Activated naive CD8-positive, alpha-beta T cell treated with anti-CD3 and anti-CD28 coated beads for 36 hours (primary cell): ENCODE measurements around the gene SNX21. TPM values are rescaled to one million over a fixed set of nuclear protein-coding genes. Genes with fewer than 3 reads are reported as not detected.

ENCODE experiments used
- DNase-seq: peaks from one replicate; pipeline ENCODE4 v3.0.0; 2021
- H3K27ac Mint-ChIP-seq: one replicate; pipeline ENCODE4 v1.8.0; 2022; ENCODE audit warnings: mild to moderate bottlenecking, moderate library complexity, mixed read lengths
- H3K27me3 Mint-ChIP-seq: one replicate; pipeline ENCODE4 v1.8.0; 2022; ENCODE audit warnings: mild to moderate bottlenecking, mixed read lengths
- H3K36me3 Mint-ChIP-seq: one replicate; pipeline ENCODE4 v1.8.0; 2021; ENCODE audit warnings: mild to moderate bottlenecking, mixed read lengths
- H3K4me1 Mint-ChIP-seq: one replicate; pipeline ENCODE4 v1.8.0; 2021; ENCODE audit warnings: mixed read lengths
- H3K4me3 Mint-ChIP-seq: one replicate; pipeline ENCODE4 v1.8.0; 2022; ENCODE audit warnings: mild to moderate bottlenecking, moderate library complexity, mixed read lengths
- H3K9me3 Mint-ChIP-seq: one replicate; pipeline ENCODE4 v1.8.0; 2022; ENCODE audit warnings: mixed read lengths
- total RNA-seq, 2 experiments: library from RNA; stranded (reverse); gene quantifications; one replicate each; pipeline ENCODE4 v1.2.3, GENCODE V29; 2021

SNX21 gene
- total RNA-seq, 2 experiments from 2014 or later: 1.3 to 1.5 TPM

GRCh38 chr20:45874576-45874975, 41.0 kb downstream of the SNX21 start:
- Mint-ChIP-seq H3K4me1 (no peaks in the 10 kb centered on the region), H3K4me3 (no peak overlapping the region), H3K36me3 (no peaks in the 10 kb centered on the region), H3K27ac (no peak overlapping the region), H3K9me3 (no peaks in the 10 kb centered on the region), H3K27me3 (no peaks in the 10 kb centered on the region)
- DNase-seq: no peak

GRCh38 chr20:45878076-45878761, 44.6 kb downstream of the SNX21 start:
- H3K9me3 Mint-ChIP-seq: no peaks in the 10 kb centered on the region
- no peaks in the 10 kb centered on the region for H3K27me3 Mint-ChIP-seq
- peaks cover 13% of the 10 kb centered on the region for H3K36me3 Mint-ChIP-seq
- peaks cover 18% of the 10 kb centered on the region for H3K4me1 Mint-ChIP-seq
- no peak for DNase-seq
- H3K27ac Mint-ChIP-seq: no peak overlapping the region
- no peak overlapping the region for H3K4me3 Mint-ChIP-seq

GRCh38 chr20:45880988-45881788, 47.6 kb downstream of the SNX21 start, which contains the start of gene ZSWIM1:
ZSWIM1 (plus strand) TSS chr20:45881227; CDS start chr20:45882593, 1,366 bp downstream.
- peaks cover 40% of the 10 kb centered on the region for H3K4me1 Mint-ChIP-seq
- peak; percentile 97 for DNase-seq
- no peaks in the 10 kb centered on the region for H3K27me3 Mint-ChIP-seq
- no peaks in the 10 kb centered on the region for H3K9me3 Mint-ChIP-seq
- peak within 1 kb of the TSS; percentile 94 for H3K4me3 Mint-ChIP-seq
- peaks cover 21% of the 10 kb centered on the region for H3K36me3 Mint-ChIP-seq
- H3K27ac Mint-ChIP-seq: peak within 1 kb of the TSS; percentile 94

GRCh38 chr20:45882469-45883099, 49.0 kb downstream of the SNX21 start:
- Mint-ChIP-seq H3K4me1 (peaks cover 44% of the 10 kb centered on the region), H3K27ac (peak overlapping the region; percentile 60), H3K9me3 (no peaks in the 10 kb centered on the region), H3K4me3 (peak overlapping the region; percentile 54), H3K36me3 (peaks cover 21% of the 10 kb centered on the region), H3K27me3 (no peaks in the 10 kb centered on the region)
- no peak for DNase-seq

GRCh38 chr20:45883100-45883469, 49.5 kb downstream of the SNX21 start:
- Mint-ChIP-seq H3K36me3 (peaks cover 21% of the 10 kb centered on the region), H3K4me1 (peaks cover 44% of the 10 kb centered on the region), H3K9me3 (no peaks in the 10 kb centered on the region), H3K27me3 (no peaks in the 10 kb centered on the region), H3K4me3 (peak overlapping the region; percentile 8), H3K27ac (peak overlapping the region; percentile 60)
- no peak for DNase-seq

- H3K27ac Mint-ChIP-seq: no peak overlapping the region
- no peak overlapping the region for H3K4me3 Mint-ChIP-seq
- H3K36me3 Mint-ChIP-seq: peaks cover 17% of the 10 kb centered on the region
Observed at GRCh38 chr20:45886590-45887345, 53.2 kb downstream of the SNX21 start.

GRCh38 chr20:45887346-45887715, 53.7 kb downstream of the SNX21 start, which contains the start of gene SPATA25:
SPATA25 (minus strand) TSS chr20:45887622; CDS start chr20:45887590, 32 bp downstream.
- H3K9me3 Mint-ChIP-seq: no peaks in the 10 kb centered on the region
- H3K27ac Mint-ChIP-seq: no peak within 1 kb of the TSS
- H3K36me3 Mint-ChIP-seq: peaks cover 17% of the 10 kb centered on the region
- H3K4me3 Mint-ChIP-seq: no peak within 1 kb of the TSS
- no peaks in the 10 kb centered on the region for H3K27me3 Mint-ChIP-seq
- no peak for DNase-seq
- H3K4me1 Mint-ChIP-seq: peaks cover 55% of the 10 kb centered on the region

More at GRCh38 chr20:45886590-45887345, 53.2 kb downstream of the SNX21 start:
- Mint-ChIP-seq H3K27me3 (no peaks in the 10 kb centered on the region), H3K9me3 (no peaks in the 10 kb centered on the region), H3K4me1 (peaks cover 55% of the 10 kb centered on the region)
- no peak for DNase-seq

GRCh38 chr20:45888681-45889080, 55.1 kb downstream of the SNX21 start:
- H3K9me3 Mint-ChIP-seq: no peaks in the 10 kb centered on the region
- peaks cover 8% of the 10 kb centered on the region for H3K36me3 Mint-ChIP-seq
- H3K4me3 Mint-ChIP-seq: no peak overlapping the region

GRCh38 chr20:45890077-45890984, 56.7 kb downstream of the SNX21 start:
- Mint-ChIP-seq H3K9me3 (no peaks in the 10 kb centered on the region), H3K27ac (peak overlapping the region; percentile 90)

More at GRCh38 chr20:45888681-45889080, 55.1 kb downstream of the SNX21 start:
- no peak for DNase-seq
- Mint-ChIP-seq H3K4me1 (peaks cover 51% of the 10 kb centered on the region), H3K27me3 (no peaks in the 10 kb centered on the region), H3K27ac (no peak overlapping the region)

GRCh38 chr20:45890985-45891983, 57.7 kb downstream of the SNX21 start, which contains the start of the genes CTSA and NEURL2:
CTSA (plus strand) TSS chr20:45891335; CDS start chr20:45891569, 234 bp downstream.
NEURL2 (minus strand) TSS chr20:45891208; CDS start chr20:45890991, 217 bp downstream.
- Mint-ChIP-seq H3K4me1 (peaks cover 38% of the 10 kb centered on the region), H3K9me3 (no peaks in the 10 kb centered on the region)

More at GRCh38 chr20:45890077-45890984, 56.7 kb downstream of the SNX21 start:
- Mint-ChIP-seq H3K27me3 (no peaks in the 10 kb centered on the region), H3K4me3 (peak overlapping the region; percentile 88), H3K4me1 (peaks cover 46% of the 10 kb centered on the region), H3K36me3 (peaks cover 10% of the 10 kb centered on the region)
- DNase-seq: peak; percentile 59

GRCh38 chr20:45892049-45892825, 58.6 kb downstream of the SNX21 start:
- peak overlapping the region; percentile 75 for H3K27ac Mint-ChIP-seq
- peaks cover 35% of the 10 kb centered on the region for H3K4me1 Mint-ChIP-seq
- no peaks in the 10 kb centered on the region for H3K27me3 Mint-ChIP-seq
- no peak for DNase-seq
- peak overlapping the region; percentile 88 for H3K4me3 Mint-ChIP-seq
- H3K9me3 Mint-ChIP-seq: no peaks in the 10 kb centered on the region
- peaks cover 11% of the 10 kb centered on the region for H3K36me3 Mint-ChIP-seq

More at GRCh38 chr20:45890985-45891983, 57.7 kb downstream of the SNX21 start, which contains the start of the genes CTSA and NEURL2:
- Mint-ChIP-seq H3K36me3 (peaks cover 10% of the 10 kb centered on the region), H3K4me3 (peak within 1 kb of the TSS; percentile 88), H3K27ac (peak within 1 kb of the TSS; percentile 90), H3K27me3 (no peaks in the 10 kb centered on the region)
- peak; percentile 87 for DNase-seq
